ENCODE results near the gene RD3L. TPM values are rescaled to one million over a fixed set of nuclear protein-coding genes. Genes with fewer than 3 reads are reported as not detected.

Gene RD3L
- total and polyA plus RNA-seq, 2 of the 13 experiments (the other 11 are each of a cell fraction or from before 2014, with no cell fraction given): not detected

DNA sequence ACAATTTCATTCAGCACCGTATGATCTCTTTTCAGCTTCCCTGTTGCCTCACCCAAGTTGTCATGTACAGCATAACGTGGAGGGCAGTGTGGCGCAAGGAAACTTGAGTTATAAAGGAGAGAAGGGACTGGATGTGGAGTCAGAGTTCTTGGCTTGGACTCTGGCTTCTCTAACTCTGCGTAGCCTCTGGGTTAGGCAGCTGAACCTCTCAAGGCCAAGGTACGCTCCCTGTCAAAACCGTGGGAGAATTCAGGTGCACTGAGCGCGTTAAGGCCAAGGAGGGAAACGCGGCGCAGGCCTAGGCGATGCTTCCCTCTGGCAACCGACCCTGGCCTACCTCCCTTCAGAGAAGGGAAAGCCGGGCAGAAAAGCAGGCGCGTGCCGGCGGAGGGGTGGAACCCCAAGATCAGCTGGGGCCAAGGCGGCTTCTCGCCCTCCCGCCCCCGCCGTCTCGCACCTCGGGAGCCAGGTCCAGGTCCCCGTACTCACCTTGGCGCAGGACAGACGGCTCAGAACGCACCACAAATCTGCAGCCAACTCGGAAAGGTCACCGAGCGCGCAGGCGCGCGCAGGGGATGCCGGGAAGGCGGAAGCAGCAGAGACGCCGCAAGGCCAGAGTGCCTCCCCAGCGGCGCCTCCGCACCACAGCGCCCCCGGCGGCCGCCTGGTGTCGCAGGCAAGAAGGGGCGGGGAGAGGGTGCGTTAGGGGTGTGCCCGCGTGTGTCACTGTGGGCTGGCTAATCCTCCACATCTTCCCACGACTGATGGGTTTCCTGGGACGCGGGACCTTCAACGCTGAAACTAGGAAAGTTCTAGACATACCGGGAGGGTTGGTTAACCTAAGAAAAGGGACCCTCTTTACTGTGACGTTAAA lies 21.1 kb downstream of the RD3L start (continued):
- TF ChIP-seq, protein P1, sequence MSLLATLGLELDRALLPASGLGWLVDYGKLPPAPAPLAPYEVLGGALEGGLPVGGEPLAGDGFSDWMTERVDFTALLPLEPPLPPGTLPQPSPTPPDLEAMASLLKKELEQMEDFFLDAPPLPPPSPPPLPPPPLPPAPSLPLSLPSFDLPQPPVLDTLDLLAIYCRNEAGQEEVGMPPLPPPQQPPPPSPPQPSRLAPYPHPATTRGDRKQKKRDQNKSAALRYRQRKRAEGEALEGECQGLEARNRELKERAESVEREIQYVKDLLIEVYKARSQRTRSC (CRISPR knock-in tag; IDR thresholded peaks at IDR 0.05; ENCODE audit: low read depth): no peak
- TF ChIP-seq, protein P2, sequence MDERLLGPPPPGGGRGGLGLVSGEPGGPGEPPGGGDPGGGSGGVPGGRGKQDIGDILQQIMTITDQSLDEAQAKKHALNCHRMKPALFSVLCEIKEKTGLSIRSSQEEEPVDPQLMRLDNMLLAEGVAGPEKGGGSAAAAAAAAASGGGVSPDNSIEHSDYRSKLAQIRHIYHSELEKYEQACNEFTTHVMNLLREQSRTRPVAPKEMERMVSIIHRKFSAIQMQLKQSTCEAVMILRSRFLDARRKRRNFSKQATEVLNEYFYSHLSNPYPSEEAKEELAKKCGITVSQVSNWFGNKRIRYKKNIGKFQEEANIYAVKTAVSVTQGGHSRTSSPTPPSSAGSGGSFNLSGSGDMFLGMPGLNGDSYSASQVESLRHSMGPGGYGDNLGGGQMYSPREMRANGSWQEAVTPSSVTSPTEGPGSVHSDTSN (CRISPR knock-in tag; IDR thresholded peaks at IDR 0.05): no peak
- peak; percentile 34 for TF ChIP-seq ZNF441 (CRISPR knock-in tag; IDR thresholded peaks at IDR 0.05; ENCODE audit: borderline replicate concordance)
- TF ChIP-seq, protein P3, sequence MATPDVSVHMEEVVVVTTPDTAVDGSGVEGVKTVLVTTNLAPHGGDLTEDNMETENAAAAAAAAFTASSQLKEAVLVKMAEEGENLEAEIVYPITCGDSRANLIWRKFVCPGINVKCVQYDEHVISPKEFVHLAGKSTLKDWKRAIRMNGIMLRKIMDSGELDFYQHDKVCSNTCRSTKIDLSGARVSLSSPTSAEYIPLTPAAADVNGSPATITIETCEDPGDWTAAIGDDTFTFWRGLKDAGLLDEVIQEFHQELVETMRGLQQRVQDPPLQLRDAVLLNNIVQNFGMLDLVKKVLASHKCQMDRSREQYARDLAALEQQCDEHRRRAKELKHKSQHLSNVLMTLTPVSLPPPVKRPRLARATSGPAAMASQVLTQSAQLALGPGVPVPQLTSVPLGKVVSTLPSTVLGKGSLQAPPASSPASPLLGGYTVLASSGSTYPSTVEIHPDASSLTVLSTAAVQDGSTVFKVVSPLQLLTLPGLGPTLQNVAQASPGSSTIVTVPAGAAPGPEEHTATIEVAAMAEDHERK (CRISPR knock-in tag; IDR thresholded peaks at IDR 0.05; ENCODE audit: low read depth): no peak
- no peak for TF ChIP-seq ZNF282 (IDR thresholded peaks at IDR 0.05; ENCODE audit: partially characterized antibody)
- peak; percentile 86; the same call in 1 of the 2 replicates for TF ChIP-seq TBX2 (CRISPR knock-in tag; IDR thresholded peaks at IDR 0.05; ENCODE audit: borderline replicate concordance)
- TF ChIP-seq STAT5B (CRISPR knock-in tag; IDR thresholded peaks at IDR 0.05): no peak
- TF ChIP-seq CCDC6 (CRISPR knock-in tag; IDR thresholded peaks at IDR 0.05): peak; percentile 88
- TF ChIP-seq, protein P4, sequence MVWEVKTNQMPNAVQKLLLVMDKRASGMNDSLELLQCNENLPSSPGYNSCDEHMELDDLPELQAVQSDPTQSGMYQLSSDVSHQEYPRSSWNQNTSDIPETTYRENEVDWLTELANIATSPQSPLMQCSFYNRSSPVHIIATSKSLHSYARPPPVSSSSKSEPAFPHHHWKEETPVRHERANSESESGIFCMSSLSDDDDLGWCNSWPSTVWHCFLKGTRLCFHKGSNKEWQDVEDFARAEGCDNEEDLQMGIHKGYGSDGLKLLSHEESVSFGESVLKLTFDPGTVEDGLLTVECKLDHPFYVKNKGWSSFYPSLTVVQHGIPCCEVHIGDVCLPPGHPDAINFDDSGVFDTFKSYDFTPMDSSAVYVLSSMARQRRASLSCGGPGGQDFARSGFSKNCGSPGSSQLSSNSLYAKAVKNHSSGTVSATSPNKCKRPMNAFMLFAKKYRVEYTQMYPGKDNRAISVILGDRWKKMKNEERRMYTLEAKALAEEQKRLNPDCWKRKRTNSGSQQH (CRISPR knock-in tag; IDR thresholded peaks at IDR 0.05; ENCODE audit: low read depth): no peak; the same call in 1 of the 2 replicates
- peak; percentile 89; the same call in 1 of the 2 replicates for TF ChIP-seq FOXK1 (CRISPR knock-in tag; IDR thresholded peaks at IDR 0.05; ENCODE audit: borderline replicate concordance, low read depth)
- TF ChIP-seq, protein P5, sequence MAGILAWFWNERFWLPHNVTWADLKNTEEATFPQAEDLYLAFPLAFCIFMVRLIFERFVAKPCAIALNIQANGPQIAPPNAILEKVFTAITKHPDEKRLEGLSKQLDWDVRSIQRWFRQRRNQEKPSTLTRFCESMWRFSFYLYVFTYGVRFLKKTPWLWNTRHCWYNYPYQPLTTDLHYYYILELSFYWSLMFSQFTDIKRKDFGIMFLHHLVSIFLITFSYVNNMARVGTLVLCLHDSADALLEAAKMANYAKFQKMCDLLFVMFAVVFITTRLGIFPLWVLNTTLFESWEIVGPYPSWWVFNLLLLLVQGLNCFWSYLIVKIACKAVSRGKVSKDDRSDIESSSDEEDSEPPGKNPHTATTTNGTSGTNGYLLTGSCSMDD (CRISPR knock-in tag; IDR thresholded peaks at IDR 0.05): no peak
- TF ChIP-seq RBAK (CRISPR knock-in tag; IDR thresholded peaks at IDR 0.05): no peak
- TF ChIP-seq, protein P6, sequence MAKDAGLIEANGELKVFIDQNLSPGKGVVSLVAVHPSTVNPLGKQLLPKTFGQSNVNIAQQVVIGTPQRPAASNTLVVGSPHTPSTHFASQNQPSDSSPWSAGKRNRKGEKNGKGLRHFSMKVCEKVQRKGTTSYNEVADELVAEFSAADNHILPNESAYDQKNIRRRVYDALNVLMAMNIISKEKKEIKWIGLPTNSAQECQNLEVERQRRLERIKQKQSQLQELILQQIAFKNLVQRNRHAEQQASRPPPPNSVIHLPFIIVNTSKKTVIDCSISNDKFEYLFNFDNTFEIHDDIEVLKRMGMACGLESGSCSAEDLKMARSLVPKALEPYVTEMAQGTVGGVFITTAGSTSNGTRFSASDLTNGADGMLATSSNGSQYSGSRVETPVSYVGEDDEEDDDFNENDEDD (CRISPR knock-in tag; IDR thresholded peaks at IDR 0.05; ENCODE audit: borderline replicate concordance): peak; percentile 38; the same call in 1 of the 2 replicates
- no peak for TF ChIP-seq ZNF101 (CRISPR knock-in tag; IDR thresholded peaks at IDR 0.05; ENCODE audit: borderline replicate concordance, low read depth)
- TF ChIP-seq HNF4A (CRISPR knock-in tag; IDR thresholded peaks at IDR 0.05): peak; percentile 38; the same call in 1 of the 2 replicates
- no peak for TF ChIP-seq ATF7 (IDR thresholded peaks at IDR 0.05)
- TF ChIP-seq ATF7 (CRISPR knock-in tag; IDR thresholded peaks at IDR 0.05): no peak
- no peak for TF ChIP-seq ZNF564 (CRISPR knock-in tag; IDR thresholded peaks at IDR 0.05)
- TF ChIP-seq ZSCAN12 (CRISPR knock-in tag; IDR thresholded peaks at IDR 0.05): peak; percentile 39; the same call in 1 of the 2 replicates
- TF ChIP-seq JUN (CRISPR knock-in tag; IDR thresholded peaks at IDR 0.05): no peak
- 0 out of 2 replicates have a peak, but pooled peaks have one; percentile 54 for TF ChIP-seq SATB2 (CRISPR knock-in tag; IDR thresholded peaks at IDR 0.05)
